Omental fat pad (tissue), 4 donors: ENCODE data around the gene PET117. TPM values are rescaled to one million over a fixed set of nuclear protein-coding genes. Genes with fewer than 3 reads are reported as not detected.
"Not testable (repeated sequence)": the region's sequence is repeated elsewhere in the genome, so short reads cannot be mapped to it uniquely, and the experiment has no call there.

Experiments used
- ATAC-seq: fragments of 150-250 bp; one replicate; pipeline ENCODE4 v1.9.1; 2016; ENCODE audit warnings: mild to moderate bottlenecking, moderate library complexity; ENCODE audit not compliant: low FRiP score
- DNase-seq: peaks from one replicate; pipeline ENCODE4 v3.0.0-alpha.2; 2019; ENCODE audit warnings: low spot score
- total RNA-seq, 4 donors: library from RNA; depleted of rRNA; stranded (reverse); fragments of >200 nt; gene quantifications; one replicate each; pipeline ENCODE4 v1.1.0, GENCODE V29; 2016
- TF ChIP-seq, protein P1 (sequence below), 3 donors: fragments of 450-650 bp; IDR thresholded peaks; one replicate each; pipeline ENCODE4 v1.5.1; 2016 to 2017; ENCODE audit warnings: antibody characterized with exemption in 3 of 3, mild to moderate bottlenecking in 3 of 3, moderate library complexity in 2 of 3

PET117 gene, protein sequence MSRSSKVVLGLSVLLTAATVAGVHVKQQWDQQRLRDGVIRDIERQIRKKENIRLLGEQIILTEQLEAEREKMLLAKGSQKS
- 10 to 100 TPM in 3 of 4 donors, 1 to 10 TPM in 1; 5.8 to 11.9 (median 11.2) TPM for total RNA-seq

DNA sequence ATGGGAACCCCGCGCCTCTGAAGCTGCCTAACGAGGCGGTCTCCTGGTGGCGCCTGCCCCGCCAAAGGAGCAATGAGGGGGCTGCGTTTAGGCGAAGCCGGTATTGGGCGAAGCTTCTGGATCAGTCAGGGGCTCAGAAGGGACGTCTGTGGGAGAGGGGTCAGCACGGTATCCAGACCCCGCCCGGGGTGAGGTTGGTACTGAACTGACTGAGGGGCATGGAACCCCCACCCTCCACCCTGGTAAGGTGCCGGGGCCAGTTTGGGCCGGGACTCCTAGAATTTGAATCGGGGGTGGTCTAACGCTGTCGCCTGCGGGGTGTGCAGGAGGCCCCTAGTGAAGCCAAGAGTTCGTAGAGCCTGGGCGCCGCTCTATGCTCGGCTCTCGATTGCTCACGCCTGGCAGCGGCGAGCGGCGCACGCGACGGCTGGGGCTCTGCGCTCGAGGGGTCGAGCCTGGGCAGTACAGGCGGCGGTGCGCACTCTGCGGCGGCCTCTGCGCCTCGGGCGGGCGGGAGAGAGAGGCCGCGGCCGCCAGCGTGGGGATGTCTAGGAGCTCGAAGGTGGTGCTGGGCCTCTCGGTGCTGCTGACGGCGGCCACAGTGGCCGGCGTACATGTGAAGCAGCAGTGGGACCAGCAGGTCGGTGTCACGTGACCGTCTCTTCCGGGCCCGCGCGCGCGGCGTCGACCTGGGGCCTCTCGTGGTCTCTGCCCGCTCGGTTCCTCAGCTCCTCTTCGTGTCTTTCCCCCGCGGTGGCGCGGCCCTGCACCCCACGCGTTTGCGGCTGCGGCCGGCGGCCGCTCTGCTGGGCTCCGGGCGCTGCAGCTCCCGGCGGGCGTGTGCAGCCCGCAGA lies at the start of gene PET117, which contains the start of gene KAT14:
TSS of gene PET117 (plus strand) at position 452 of the 854 bp plus-strand sequence. CDS start at position 545, 93 bp downstream.
TSS of gene KAT14 (plus strand) at position 452 of the 854 bp plus-strand sequence. CDS start 4,798 bp downstream, outside the sequence.
- TF ChIP-seq, protein P1, sequence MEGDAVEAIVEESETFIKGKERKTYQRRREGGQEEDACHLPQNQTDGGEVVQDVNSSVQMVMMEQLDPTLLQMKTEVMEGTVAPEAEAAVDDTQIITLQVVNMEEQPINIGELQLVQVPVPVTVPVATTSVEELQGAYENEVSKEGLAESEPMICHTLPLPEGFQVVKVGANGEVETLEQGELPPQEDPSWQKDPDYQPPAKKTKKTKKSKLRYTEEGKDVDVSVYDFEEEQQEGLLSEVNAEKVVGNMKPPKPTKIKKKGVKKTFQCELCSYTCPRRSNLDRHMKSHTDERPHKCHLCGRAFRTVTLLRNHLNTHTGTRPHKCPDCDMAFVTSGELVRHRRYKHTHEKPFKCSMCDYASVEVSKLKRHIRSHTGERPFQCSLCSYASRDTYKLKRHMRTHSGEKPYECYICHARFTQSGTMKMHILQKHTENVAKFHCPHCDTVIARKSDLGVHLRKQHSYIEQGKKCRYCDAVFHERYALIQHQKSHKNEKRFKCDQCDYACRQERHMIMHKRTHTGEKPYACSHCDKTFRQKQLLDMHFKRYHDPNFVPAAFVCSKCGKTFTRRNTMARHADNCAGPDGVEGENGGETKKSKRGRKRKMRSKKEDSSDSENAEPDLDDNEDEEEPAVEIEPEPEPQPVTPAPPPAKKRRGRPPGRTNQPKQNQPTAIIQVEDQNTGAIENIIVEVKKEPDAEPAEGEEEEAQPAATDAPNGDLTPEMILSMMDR (IDR thresholded peaks at IDR 0.05), result no peak
- ATAC-seq (peak; percentile 97), DNase-seq (peak; percentile 62)

DNA sequence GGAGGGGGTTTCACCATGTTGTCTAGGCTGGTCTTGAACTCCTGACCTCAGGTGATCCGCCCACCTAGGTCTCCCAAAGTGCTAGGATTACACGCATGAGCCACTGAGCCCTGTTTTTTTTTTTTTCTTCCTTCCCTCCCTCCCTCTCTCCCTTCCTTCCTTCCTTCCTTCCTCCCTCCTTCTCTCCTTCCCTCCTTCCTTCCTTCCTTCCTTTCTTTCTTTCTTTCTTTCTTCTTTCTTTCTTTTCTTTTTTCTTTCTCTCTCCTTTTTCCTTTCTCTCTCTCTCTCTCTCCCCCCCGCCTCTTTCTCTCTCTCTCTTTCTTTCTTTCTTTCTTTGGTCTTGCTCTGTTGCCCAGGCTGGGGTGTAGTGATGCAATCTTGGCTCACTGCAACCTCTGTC lies 49.4 kb upstream of the PET117 start:
- ATAC-seq, DNase-seq: not testable (repeated sequence)

DNA sequence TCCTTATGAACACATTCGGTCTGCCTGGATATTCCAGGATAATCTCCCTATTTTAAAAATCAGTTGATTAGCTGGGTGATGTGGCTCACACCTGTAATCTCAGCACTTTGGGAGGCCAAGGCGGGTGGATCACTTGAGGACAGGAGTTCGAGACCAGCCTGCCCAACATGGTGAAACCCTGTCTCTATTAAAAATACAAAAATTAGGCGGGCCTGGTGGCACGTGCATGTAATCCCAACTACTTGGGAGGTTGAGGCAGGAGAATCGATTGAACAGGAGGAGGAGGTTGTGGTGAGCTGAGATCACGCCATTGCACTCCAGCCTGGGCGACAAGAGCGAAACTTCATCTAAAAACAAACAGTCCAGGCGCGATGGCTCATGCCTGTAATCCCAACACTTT lies 48.8 kb upstream of the PET117 start:
- ATAC-seq, DNase-seq: not testable (repeated sequence)

DNA sequence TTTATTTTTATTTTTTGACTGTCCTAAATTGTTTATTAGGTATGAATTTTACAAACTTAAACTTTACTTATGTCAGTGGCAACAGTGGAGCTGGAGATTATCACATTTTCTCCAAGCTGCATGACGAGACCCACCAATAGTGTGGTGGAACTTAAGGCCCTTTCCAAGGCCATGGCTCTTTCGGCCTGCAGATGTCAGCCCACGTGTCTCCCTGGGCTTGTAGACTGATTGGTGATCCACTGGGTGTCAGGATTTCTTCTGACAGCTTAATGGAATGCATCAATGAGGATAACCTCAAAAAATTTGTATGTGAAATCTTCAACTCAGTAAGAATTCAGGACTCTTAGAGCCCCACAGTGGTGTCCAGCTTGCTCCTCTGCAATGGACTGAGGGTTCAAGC lies 47.6 kb upstream of the PET117 start:
- DNase-seq, result no peak
- ATAC-seq, result no peak
- TF ChIP-seq, protein P1 (IDR thresholded peaks at IDR 0.05), result no peak

DNA sequence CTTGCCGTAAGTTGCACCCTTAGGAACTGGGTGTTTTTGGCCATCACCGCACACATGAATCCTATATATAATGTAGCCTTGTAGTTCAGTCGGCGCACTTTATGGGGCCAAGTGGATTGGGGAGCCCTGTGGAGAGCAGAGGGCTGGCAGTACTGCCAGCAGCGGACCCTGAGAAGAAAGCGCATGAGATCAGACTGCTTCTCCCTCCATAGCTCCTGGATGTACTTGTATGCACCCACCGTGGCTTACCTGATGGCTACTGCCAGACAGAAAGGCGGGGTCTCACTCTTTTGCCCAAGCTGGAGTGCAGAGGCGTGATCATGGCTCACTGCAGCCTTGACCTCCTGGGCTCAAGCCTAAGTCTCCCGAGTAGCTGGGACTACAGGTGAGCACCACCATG lies 47.2 kb upstream of the PET117 start:
- no peak for DNase-seq
- TF ChIP-seq, protein P1 (IDR thresholded peaks at IDR 0.05), result no peak
- ATAC-seq, result no peak

DNA sequence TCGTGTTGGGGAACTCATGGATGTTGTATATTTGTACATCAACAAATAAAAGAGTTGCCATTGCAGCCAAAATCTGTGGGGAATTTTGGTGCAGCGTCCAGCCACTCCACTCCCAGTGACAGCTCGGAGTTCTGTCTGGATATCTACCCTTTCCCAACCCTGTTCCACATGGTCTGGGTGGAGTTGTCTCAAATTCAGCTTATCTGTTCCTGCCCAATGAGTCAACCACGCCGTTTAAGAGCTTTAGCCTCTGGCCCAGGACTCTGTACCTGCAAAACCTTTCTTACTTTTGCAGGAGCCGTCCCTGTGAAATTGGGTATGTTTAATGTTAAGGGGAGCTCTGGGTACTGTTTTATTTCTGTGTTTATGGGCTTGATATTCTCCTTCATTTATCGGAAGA lies 46.0 kb upstream of the PET117 start:
- TF ChIP-seq, protein P1 (IDR thresholded peaks at IDR 0.05), result no peak
- ATAC-seq (no peak), DNase-seq (no peak)

DNA sequence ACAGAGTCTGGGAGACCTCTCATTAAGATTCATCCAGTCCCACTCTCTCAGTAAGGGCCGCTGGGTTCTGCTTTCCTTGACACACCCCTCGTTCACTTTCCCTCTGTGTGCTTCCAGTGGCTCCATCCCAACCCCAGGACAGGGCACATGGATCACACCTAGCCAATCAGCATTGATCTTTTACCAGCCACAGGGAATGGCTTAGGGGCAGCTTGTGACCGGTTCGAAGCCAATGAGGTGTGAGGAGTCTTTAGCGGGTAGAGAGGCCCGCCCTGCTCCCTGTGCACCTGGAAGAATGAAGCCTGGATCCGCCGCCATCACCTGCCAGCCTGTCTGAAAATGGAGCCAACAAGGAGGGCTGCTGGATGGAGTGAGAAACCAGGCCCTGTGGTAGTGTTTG lies 44.8 kb upstream of the PET117 start:
- no peak for DNase-seq
- TF ChIP-seq, protein P1 (IDR thresholded peaks at IDR 0.05), result no peak
- ATAC-seq, result no peak

DNA sequence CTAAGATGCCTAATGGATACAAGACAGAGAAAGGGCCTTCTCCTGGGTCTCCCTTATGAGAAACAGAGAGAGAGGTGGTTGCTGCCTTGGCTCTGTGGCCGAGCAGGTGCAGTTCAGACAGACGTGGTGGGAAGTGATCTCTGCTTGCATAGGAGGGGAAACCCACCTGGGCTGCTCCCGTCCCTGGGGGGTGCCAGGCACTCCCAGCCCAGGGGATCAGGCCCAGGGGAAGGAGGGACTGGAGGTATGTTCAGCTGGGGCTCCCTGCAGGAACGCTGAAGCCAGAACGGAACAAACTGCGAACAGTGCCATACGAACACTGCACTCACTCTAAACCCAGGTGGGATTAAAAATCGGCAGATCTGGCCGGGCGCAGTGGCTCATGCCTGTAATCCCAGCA lies 44.3 kb upstream of the PET117 start:
- ATAC-seq (no peak), DNase-seq (no peak)
- TF ChIP-seq, protein P1 (IDR thresholded peaks at IDR 0.05), result no peak
